ENCODE data around the gene ENDOG. TPM values are rescaled to one million over a fixed set of nuclear protein-coding genes. Genes with fewer than 3 reads are reported as not detected.
A peak's percentile ranks its signal among the peaks of the same experiment; 100 is the strongest.

Gene ENDOG
- total RNA-seq, 1 donor from 2014 or later, result 28.2 TPM

GRCh38 chr9:128824911-128825310 is 6.6 kb downstream of the ENDOG start:
- peaks cover 0 to 53% of the 10 kb centered on the region in 2 donors for H3K36me3 ChIP-seq

GRCh38 chr9:128825923-128826700 is 7.8 kb downstream of the ENDOG start:
- Histone ChIP-seq H3K4me1 (peaks cover 19% of the 10 kb centered on the region), H3K9me3 (no peaks in the 10 kb centered on the region), H3K4me3 (no peak overlapping the region), H3K27me3 (no peaks in the 10 kb centered on the region), H3K27ac (no peak overlapping the region), H3K36me3 (peaks cover 0 to 53% of the 10 kb centered on the region in 2 donors)
- no peak for TF ChIP-seq POLR2A (IDR thresholded peaks at IDR 0.05)
- TF ChIP-seq, protein P1, sequence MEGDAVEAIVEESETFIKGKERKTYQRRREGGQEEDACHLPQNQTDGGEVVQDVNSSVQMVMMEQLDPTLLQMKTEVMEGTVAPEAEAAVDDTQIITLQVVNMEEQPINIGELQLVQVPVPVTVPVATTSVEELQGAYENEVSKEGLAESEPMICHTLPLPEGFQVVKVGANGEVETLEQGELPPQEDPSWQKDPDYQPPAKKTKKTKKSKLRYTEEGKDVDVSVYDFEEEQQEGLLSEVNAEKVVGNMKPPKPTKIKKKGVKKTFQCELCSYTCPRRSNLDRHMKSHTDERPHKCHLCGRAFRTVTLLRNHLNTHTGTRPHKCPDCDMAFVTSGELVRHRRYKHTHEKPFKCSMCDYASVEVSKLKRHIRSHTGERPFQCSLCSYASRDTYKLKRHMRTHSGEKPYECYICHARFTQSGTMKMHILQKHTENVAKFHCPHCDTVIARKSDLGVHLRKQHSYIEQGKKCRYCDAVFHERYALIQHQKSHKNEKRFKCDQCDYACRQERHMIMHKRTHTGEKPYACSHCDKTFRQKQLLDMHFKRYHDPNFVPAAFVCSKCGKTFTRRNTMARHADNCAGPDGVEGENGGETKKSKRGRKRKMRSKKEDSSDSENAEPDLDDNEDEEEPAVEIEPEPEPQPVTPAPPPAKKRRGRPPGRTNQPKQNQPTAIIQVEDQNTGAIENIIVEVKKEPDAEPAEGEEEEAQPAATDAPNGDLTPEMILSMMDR (IDR thresholded peaks at IDR 0.05), result no peak
- TF ChIP-seq POLR2AphosphoS5 (IDR thresholded peaks at IDR 0.05; ENCODE audit: insufficient read depth in 1 of 2, low read depth in 1 of 2), result no peak
- intact Hi-C loops (cut with DNase I), result no loop called here
- DNase-seq (ENCODE audit: extremely low spot score in 2 of 2), result no peak

More at GRCh38 chr9:128824911-128825310, 6.6 kb downstream of the ENDOG start:
- no peak for DNase-seq (ENCODE audit: extremely low spot score in 2 of 2)
- Histone ChIP-seq H3K27ac (no peak overlapping the region), H3K9me3 (no peaks in the 10 kb centered on the region), H3K4me3 (no peak overlapping the region), H3K4me1 (peaks cover 18% of the 10 kb centered on the region), H3K27me3 (no peaks in the 10 kb centered on the region)
- intact Hi-C loops (cut with DNase I), result no loop called here
- TF ChIP-seq, protein P1 (IDR thresholded peaks at IDR 0.05), result no peak
- TF ChIP-seq POLR2A (IDR thresholded peaks at IDR 0.05) (no peak), POLR2AphosphoS5 (IDR thresholded peaks at IDR 0.05; ENCODE audit: insufficient read depth in 1 of 2, low read depth in 1 of 2) (no peak)

DNA sequence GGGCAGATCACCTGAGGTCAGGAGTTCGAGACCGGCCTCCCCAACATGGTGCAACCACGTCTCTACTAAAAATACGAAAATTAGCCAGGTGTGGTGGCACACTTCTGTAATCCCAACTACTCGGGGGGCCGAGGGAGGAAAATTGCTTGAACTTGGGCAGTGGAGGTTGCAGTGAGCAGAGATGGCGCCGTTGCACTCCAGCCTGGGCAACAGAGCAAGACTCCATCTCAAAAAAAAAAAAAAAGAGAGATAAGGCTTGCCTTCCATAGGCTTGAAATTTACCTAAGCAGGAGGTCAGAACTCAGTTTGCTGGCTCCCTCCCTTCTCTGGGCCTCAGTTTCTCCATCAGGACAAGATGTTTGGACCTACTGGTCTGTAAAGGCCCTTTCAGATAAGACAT is 10.0 kb downstream of the ENDOG start:
- H3K9me3 ChIP-seq, result no peaks in the 10 kb centered on the region
- TF ChIP-seq, protein P1 (IDR thresholded peaks at IDR 0.05), result no peak
- TF ChIP-seq POLR2A (IDR thresholded peaks at IDR 0.05), result no peak
- TF ChIP-seq POLR2AphosphoS5 (IDR thresholded peaks at IDR 0.05; ENCODE audit: insufficient read depth in 1 of 2, low read depth in 1 of 2), result no peak
- H3K36me3 ChIP-seq, result peaks cover 0 to 35% of the 10 kb centered on the region in 2 donors
- H3K4me1 ChIP-seq, result peaks cover 19% of the 10 kb centered on the region
- H3K27me3 ChIP-seq, result no peaks in the 10 kb centered on the region
- intact Hi-C loops (cut with DNase I), result no loop called here
- no peak for DNase-seq (ENCODE audit: extremely low spot score in 2 of 2)
- H3K27ac ChIP-seq, result no peak overlapping the region
- H3K4me3 ChIP-seq, result no peak overlapping the region

DNA sequence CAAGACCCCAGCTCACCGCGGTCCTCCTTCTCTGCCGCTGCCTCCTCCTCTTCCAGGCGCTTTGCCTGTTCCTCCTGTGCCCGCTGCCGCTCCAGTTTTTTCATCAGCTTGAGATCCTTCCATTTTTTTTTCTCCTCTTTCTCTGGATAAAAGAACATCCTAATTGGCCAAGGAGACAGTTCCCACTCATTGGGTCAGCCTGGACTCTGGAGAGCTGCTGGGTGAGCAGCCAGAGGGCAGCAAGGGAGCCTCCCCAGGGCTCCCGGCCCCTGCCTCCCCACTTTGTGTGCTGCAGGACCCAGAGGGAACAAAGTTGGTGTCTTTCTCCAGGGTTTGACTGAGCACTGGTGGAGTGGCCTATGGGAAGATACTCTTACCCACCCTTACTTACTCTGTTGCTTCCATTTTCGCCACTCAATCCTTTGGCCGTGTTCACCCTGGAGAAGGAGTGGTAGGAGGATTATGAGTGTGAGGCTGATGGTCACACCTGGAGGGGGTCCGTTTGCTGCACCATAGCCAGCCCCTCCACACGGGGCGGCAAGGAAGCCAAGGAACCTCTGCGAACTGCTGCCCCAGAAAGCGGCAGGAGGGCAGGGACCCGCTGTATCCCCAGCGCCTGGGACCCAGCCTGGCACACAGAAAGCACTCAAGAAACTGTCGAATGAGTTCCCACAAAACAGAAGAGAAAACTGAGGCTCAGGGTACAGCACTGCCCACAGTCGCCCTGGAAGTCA is 10.6 kb downstream of the ENDOG start:
- TF ChIP-seq, protein P1 (IDR thresholded peaks at IDR 0.05), result no peak
- TF ChIP-seq POLR2AphosphoS5 (IDR thresholded peaks at IDR 0.05; ENCODE audit: insufficient read depth in 1 of 2, low read depth in 1 of 2) (no peak), POLR2A (IDR thresholded peaks at IDR 0.05) (no peak)

More for the DNA sequence above, 10.6 kb downstream of the ENDOG start:
- intact Hi-C loops (cut with DNase I), result no loop called here
- Histone ChIP-seq H3K27me3 (no peaks in the 10 kb centered on the region), H3K36me3 (peaks cover 0 to 29% of the 10 kb centered on the region in 2 donors), H3K4me1 (peaks cover 19% of the 10 kb centered on the region), H3K9me3 (no peaks in the 10 kb centered on the region), H3K27ac (peak overlapping the region; percentile 45), H3K4me3 (peak overlapping the region; percentile 76 to 81)
- DNase-seq (ENCODE audit: extremely low spot score in 2 of 2), result no peak
